Adrenal gland (tissue), 12 donors: ENCODE measurements around the gene COMMD9. TPM values are rescaled to one million over a fixed set of nuclear protein-coding genes. Genes with fewer than 3 reads are reported as not detected.

ENCODE experiments used
- DNase-seq, 7 donors: peaks; one replicate each; pipeline ENCODE4 v3.0.0-alpha.2; 2019 to 2020
- H3K27ac ChIP-seq, 5 donors: fragments of 200-600 bp; sonication (generic) in 4 of 5; 1 replicate in 3 of 5; 2 replicates in 2 of 5; pipeline versions ENCODE4 v1.5.1 to v1.8.0; 2016 to 2020; ENCODE audit warnings: mild to moderate bottlenecking in 1 of 5
- H3K27me3 ChIP-seq: fragments of 200-600 bp; 2 replicates; pipeline ENCODE4 v1.8.0; 2021
- H3K36me3 ChIP-seq, 2 donors: fragments of 200-600 bp; replicated peaks in 1 of 2; 1 replicate in 1 of 2; 2 replicates in 1 of 2; pipeline versions ENCODE4 v1.5.1 to v1.8.0; 2018 to 2022
- H3K4me1 ChIP-seq, 2 donors: fragments of 200-600 bp; replicated peaks in 1 of 2; 1 replicate in 1 of 2; 2 replicates in 1 of 2; pipeline versions ENCODE4 v1.5.1 to v1.8.0; 2018 to 2021
- H3K4me3 ChIP-seq, 4 donors: fragments of 200-600 bp; sonication (generic) in 3 of 4; one replicate each; pipeline ENCODE4 v1.5.1; 2016 to 2018
- H3K9me3 ChIP-seq, 3 donors: fragments of 200-600 bp; sonication (generic) in 1 of 3; replicated peaks in 1 of 3; 1 replicate in 2 of 3; 2 replicates in 1 of 3; pipeline versions ENCODE4 v1.5.1 to v1.8.0; 2016 to 2021
- CTCF ChIP-seq, 6 experiments: fragments of 450-650 bp in 4 of 6; fragments of 200-600 bp in 2 of 6; sonication (generic) in 1 of 6; IDR thresholded peaks; 1 replicate in 5 of 6; 2 replicates in 1 of 6; pipeline versions ENCODE4 v1.5.1 to v1.8.0; 2016 to 2021; ENCODE audit warnings: antibody characterized with exemption in 6 of 6, mild to moderate bottlenecking in 2 of 6, moderate library complexity in 1 of 6
- POLR2A ChIP-seq, 2 donors: fragments of 450-650 bp; IDR thresholded peaks; one replicate each; pipeline ENCODE4 v1.6.1; 2017; ENCODE audit warnings: antibody characterized with exemption in 2 of 2, mild to moderate bottlenecking in 2 of 2, moderate library complexity in 1 of 2
- WGBS, 4 donors: extraction: QIAGEN DNeasy Blood & Tissue Kit in 2 of 4; methylation state at CpG; one replicate each; pipeline versions ENCODE4 v1.1.5 to v1.1.7; 2013 to 2017; 5-methylcytosine and 5-hydroxymethylcytosine counted together
- intact Hi-C, 2 donors: fragments of 100-400 bp; cut with DNase I; formaldehyde crosslinking; loops; one replicate each; pipeline versions ENCODE4 v1.14.1 to v1.15.0; 2022 to 2023
- polyA plus RNA-seq, 3 donors: library from polyadenylated mRNA; stranded (reverse); fragments of 200-250 nt in 2 of 3; fragments of 350-450 nt in 1 of 3; fragmentation: Illumina TruSeq in 1 of 3; extraction: RNeasy Lipid Tissue Mini Kit (QIAGEN cat#74804) in 1 of 3; gene quantifications; one replicate each; pipeline ENCODE4 v1.2.3, GENCODE V29; 2013 to 2014
- total RNA-seq, 9 donors: library from RNA; depleted of rRNA in 4 of 9; stranded (reverse); fragments of >200 nt in 4 of 9; fragments of 120-200 nt in 1 of 9; fragmentation: NEBNext Ultra II Directional in 1 of 9; extraction: Animal tissue kit (Norgen Biotek cat#: 25700) in 1 of 9; gene quantifications; one replicate each; pipeline versions ENCODE4 v1.1.0 to v1.2.4, GENCODE V29; 2013 to 2023
- donor health status: healthy with polysubstance abuse.
- donor health status: Bipolar disorder and iron deficiency.
- donor health status: DM: yes; HTN: yes; CAD: no.
- donor health status: DM: no; HTN: no; CAD: no.
- donor health status: DM: no; HTN: no; CAD: no.
- donor health status: DM: yes; HTN: yes; CAD: no.

Gene COMMD9
- total and polyA plus RNA-seq, 12 donors, result 25.3 to 140 (median 89.5) TPM

- DNase-seq, result no peak
- TF ChIP-seq POLR2A (IDR thresholded peaks at IDR 0.05) (no peak), CTCF (IDR thresholded peaks at IDR 0.05) (no peak)
- no peak overlapping the region for H3K27ac ChIP-seq
- H3K27me3 ChIP-seq, result no peaks in the 10 kb centered on the region
- 83 to 93% (median 88%) methylated on average over 1 of the region's 1 CpG for WGBS, 4 donors
- H3K4me3 ChIP-seq, result no peak overlapping the region
- H3K4me1 ChIP-seq, result peaks cover 0 to 5% of the 10 kb centered on the region in 2 donors
- no peaks in the 10 kb centered on the region for H3K36me3 ChIP-seq
- intact Hi-C loops, result no loop called here
- no peaks in the 10 kb centered on the region for H3K9me3 ChIP-seq
These were observed 34.5 kb downstream of the COMMD9 start for GRCh38 chr11:36254713-36255112.

GRCh38 chr11:36253238-36253637 is 36.0 kb downstream of the COMMD9 start:
- Histone ChIP-seq H3K27me3 (no peaks in the 10 kb centered on the region), H3K27ac (no peak overlapping the region), H3K36me3 (no peaks in the 10 kb centered on the region), H3K4me1 (peaks cover 0 to 5% of the 10 kb centered on the region in 2 donors), H3K9me3 (no peaks in the 10 kb centered on the region), H3K4me3 (no peak overlapping the region)
- intact Hi-C loops, result no loop called here
- DNase-seq, result peak in 1 of 7 donors; percentile 86
- no peak for TF ChIP-seq POLR2A (IDR thresholded peaks at IDR 0.05)
- TF ChIP-seq CTCF (IDR thresholded peaks at IDR 0.05), result no peak
- WGBS, 4 donors, result 55 to 65% (median 60%) methylated on average over 5 of the region's 5 CpGs

- no peak overlapping the region for H3K4me3 ChIP-seq
- 83 to 88% (median 84%) methylated on average over 2 of the region's 2 CpGs for WGBS, 4 donors
- no peak for DNase-seq
- TF ChIP-seq POLR2A (IDR thresholded peaks at IDR 0.05), result no peak
- TF ChIP-seq CTCF (IDR thresholded peaks at IDR 0.05), result no peak
- H3K4me1 ChIP-seq, result peaks cover 0 to 4% of the 10 kb centered on the region in 2 donors
- H3K27me3 ChIP-seq, result no peaks in the 10 kb centered on the region
- H3K27ac ChIP-seq, result no peak overlapping the region
- H3K9me3 ChIP-seq, result no peaks in the 10 kb centered on the region
- intact Hi-C loops, result no loop called here
- H3K36me3 ChIP-seq, result no peaks in the 10 kb centered on the region
These were observed 37.4 kb downstream of the COMMD9 start for GRCh38 chr11:36251823-36252222.

GRCh38 chr11:36249246-36249645 is 40.0 kb downstream of the COMMD9 start:
- peaks cover 0 to 4% of the 10 kb centered on the region in 2 donors for H3K4me1 ChIP-seq
- no peak overlapping the region for H3K27ac ChIP-seq
- H3K4me3 ChIP-seq, result no peak overlapping the region
- TF ChIP-seq POLR2A (IDR thresholded peaks at IDR 0.05) (no peak), CTCF (IDR thresholded peaks at IDR 0.05) (no peak)
- H3K9me3 ChIP-seq, result no peaks in the 10 kb centered on the region
- peak in 1 of 7 donors; percentile 16 for DNase-seq
- 60 to 77% (median 69%) methylated on average over 2 of the region's 2 CpGs for WGBS, 4 donors
- no peaks in the 10 kb centered on the region for H3K27me3 ChIP-seq
- intact Hi-C loops, result loop anchor here in 1 of 2 donors (10.0 kb wide), 1 partner anchor 94 kb away; no protein-coding TSS in a partner anchor
- no peaks in the 10 kb centered on the region for H3K36me3 ChIP-seq
